Nephron (organoid): Measurements from ENCODE around the gene SYT12.

Experiments used
- H3K27ac Mint-ChIP-seq, 3 experiments: 2 replicates each; pipeline ENCODE4 v1.8.0; 2020; ENCODE audit warnings: mixed read lengths in 3 of 3, mild to moderate bottlenecking in 2 of 3, moderate library complexity in 1 of 3
- H3K27me3 Mint-ChIP-seq: 2 replicates; pipeline ENCODE4 v1.8.0; 2021; ENCODE audit warnings: low read depth, mild to moderate bottlenecking, moderate library complexity, mixed read lengths
- H3K36me3 Mint-ChIP-seq: 2 replicates; pipeline ENCODE4 v1.8.0; 2020; ENCODE audit warnings: low read depth, mixed read lengths
- H3K4me1 Mint-ChIP-seq: 2 replicates; pipeline ENCODE4 v1.8.0; 2020; ENCODE audit warnings: mixed read lengths
- H3K4me3 Mint-ChIP-seq, 3 experiments: 2 replicates each; pipeline ENCODE4 v1.8.0; 2020; ENCODE audit warnings: mild to moderate bottlenecking in 3 of 3, mixed read lengths in 3 of 3, moderate library complexity in 2 of 3
- H3K9me3 Mint-ChIP-seq: 2 replicates; pipeline ENCODE4 v1.8.0; 2020; ENCODE audit warnings: mixed read lengths
- TF ChIP-seq, protein P1 (sequence below), 3 experiments: fragments of 200-600 bp; sonication (generic); IDR thresholded peaks; one replicate each; pipeline ENCODE4 v1.5.0; 2021; ENCODE audit warnings: antibody characterized with exemption in 3 of 3; ENCODE audit not compliant: unreplicated experiment in 3 of 3

SYT12 gene

DNA sequence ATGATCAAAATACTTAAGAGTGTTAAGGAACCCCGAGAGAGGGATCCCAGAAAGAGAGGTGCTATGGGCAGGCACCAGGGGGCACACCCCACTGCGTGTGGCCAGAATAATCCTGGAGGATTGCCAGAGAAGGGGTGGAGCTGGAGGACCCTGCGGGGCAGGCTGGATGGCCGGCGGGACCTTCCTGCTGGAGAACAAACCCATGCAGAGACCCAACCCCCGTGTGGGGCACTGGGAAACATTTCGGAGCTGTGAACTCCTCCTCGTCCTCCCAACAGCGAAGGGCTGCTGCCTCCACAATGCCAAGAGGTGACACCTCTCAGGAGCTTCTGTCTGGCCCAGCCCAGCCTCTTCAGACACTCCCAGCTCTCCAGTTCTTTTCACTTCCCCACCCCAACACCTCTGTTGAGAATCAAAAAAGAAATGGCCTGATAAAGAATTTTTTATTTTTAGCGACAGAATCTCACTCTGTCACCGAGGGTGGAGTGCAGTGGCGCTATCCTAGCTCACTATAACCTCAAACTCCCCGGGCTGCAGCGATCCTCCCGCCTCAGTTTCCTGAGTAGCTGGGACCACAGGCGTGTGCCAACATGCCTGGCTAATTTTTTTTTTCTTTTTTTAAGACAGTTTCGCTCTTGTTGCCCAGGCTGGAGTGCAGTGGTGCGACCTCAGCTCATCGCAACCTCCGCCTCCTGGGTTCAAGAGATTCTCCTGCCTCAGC lies 59.3 kb downstream of the SYT12 start:
- Mint-ChIP-seq H3K27me3 (peaks cover 7% of the 10 kb centered on the region), H3K4me3 (no peak overlapping the region), H3K27ac (no peak overlapping the region), H3K9me3 (no peaks in the 10 kb centered on the region), H3K4me1 (peaks cover 10% of the 10 kb centered on the region), H3K36me3 (no peaks in the 10 kb centered on the region)
- TF ChIP-seq, protein P1, sequence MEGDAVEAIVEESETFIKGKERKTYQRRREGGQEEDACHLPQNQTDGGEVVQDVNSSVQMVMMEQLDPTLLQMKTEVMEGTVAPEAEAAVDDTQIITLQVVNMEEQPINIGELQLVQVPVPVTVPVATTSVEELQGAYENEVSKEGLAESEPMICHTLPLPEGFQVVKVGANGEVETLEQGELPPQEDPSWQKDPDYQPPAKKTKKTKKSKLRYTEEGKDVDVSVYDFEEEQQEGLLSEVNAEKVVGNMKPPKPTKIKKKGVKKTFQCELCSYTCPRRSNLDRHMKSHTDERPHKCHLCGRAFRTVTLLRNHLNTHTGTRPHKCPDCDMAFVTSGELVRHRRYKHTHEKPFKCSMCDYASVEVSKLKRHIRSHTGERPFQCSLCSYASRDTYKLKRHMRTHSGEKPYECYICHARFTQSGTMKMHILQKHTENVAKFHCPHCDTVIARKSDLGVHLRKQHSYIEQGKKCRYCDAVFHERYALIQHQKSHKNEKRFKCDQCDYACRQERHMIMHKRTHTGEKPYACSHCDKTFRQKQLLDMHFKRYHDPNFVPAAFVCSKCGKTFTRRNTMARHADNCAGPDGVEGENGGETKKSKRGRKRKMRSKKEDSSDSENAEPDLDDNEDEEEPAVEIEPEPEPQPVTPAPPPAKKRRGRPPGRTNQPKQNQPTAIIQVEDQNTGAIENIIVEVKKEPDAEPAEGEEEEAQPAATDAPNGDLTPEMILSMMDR (IDR thresholded peaks at IDR 0.05; ENCODE audit: unreplicated experiment in 3 of 3) = no peak

DNA sequence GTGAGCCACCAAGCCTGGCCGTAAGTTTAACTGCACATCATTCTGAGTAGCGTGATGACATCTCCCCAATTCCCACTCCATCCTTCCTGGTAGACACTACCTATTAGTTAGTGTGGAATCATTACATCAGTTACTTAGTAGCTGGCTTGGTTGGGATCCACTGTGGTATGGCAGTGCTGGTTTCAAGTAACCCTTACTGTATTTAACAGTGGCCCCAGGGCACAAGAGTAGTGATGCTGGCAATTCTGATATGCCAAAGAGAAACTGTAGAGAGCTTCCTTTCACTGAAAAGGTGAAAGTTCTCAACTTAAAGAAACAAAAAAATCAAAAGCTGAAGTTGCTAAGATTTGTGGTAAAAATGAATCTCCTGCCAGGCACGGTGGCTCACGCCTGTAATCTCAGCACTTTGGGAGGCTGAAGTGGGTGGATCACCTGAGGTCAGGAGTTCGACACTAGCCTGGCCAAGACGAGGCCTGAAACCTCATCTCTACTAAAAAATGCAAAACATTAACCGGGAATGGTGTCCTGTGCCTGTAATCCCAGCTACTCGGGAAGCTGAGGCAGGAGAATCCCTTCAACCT lies 60.9 kb downstream of the SYT12 start:
- H3K4me1 Mint-ChIP-seq = peaks cover 10% of the 10 kb centered on the region
- TF ChIP-seq, protein P1 (IDR thresholded peaks at IDR 0.05; ENCODE audit: unreplicated experiment in 3 of 3) = no peak
- H3K36me3 Mint-ChIP-seq = no peaks in the 10 kb centered on the region
- no peak overlapping the region for H3K27ac Mint-ChIP-seq
- no peak overlapping the region for H3K4me3 Mint-ChIP-seq
- no peaks in the 10 kb centered on the region for H3K9me3 Mint-ChIP-seq
- peaks cover 7% of the 10 kb centered on the region for H3K27me3 Mint-ChIP-seq

DNA sequence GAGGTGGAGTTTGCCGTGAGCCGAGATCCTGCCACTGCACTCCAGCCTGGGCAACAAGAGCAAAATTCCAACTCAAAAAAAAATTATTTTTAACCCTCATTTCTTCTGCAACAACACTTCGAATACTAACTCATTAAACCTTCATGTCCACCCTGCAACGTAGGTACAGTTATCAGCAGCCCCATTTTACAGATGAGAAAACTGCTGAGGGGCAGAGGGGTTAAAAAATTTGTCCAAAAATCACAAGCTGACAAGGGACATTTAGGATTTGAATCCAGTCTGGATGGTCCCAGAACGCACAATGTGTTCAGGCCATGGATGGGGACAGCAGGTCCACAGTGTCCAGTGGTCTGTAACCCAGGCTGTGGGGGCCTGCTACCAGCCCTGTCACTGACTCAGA lies 62.7 kb downstream of the SYT12 start:
- peaks cover 5% of the 10 kb centered on the region for H3K4me1 Mint-ChIP-seq
- no peaks in the 10 kb centered on the region for H3K9me3 Mint-ChIP-seq
- H3K27me3 Mint-ChIP-seq = peaks cover 7% of the 10 kb centered on the region
- H3K36me3 Mint-ChIP-seq = no peaks in the 10 kb centered on the region
- H3K4me3 Mint-ChIP-seq = no peak overlapping the region
- H3K27ac Mint-ChIP-seq = no peak overlapping the region
- TF ChIP-seq, protein P1 (IDR thresholded peaks at IDR 0.05; ENCODE audit: unreplicated experiment in 3 of 3) = no peak

DNA sequence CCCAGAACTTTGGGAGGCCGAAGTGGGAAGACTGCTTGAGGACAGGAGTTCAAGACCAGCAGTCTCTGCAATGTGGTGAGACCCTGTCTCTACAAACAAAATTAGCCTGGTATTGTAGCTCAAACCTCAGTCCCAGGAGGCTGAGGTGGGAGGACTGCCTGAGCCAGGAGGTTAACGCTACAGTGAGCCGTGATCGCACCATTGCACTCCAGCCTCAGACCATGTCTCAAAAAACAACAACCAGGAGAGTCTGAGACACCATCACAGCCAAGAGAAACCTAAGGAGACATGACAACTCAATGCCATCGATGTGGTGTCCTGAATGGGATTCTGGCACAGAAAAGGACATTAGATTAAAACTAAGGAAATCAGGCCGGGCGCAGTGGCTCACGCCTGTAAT lies 67.8 kb downstream of the SYT12 start:
- H3K27me3 Mint-ChIP-seq = no peaks in the 10 kb centered on the region
- no peak overlapping the region for H3K27ac Mint-ChIP-seq
- no peaks in the 10 kb centered on the region for H3K9me3 Mint-ChIP-seq
- no peaks in the 10 kb centered on the region for H3K4me1 Mint-ChIP-seq
- no peaks in the 10 kb centered on the region for H3K36me3 Mint-ChIP-seq
- no peak overlapping the region for H3K4me3 Mint-ChIP-seq
- TF ChIP-seq, protein P1 (IDR thresholded peaks at IDR 0.05; ENCODE audit: unreplicated experiment in 3 of 3) = no peak

DNA sequence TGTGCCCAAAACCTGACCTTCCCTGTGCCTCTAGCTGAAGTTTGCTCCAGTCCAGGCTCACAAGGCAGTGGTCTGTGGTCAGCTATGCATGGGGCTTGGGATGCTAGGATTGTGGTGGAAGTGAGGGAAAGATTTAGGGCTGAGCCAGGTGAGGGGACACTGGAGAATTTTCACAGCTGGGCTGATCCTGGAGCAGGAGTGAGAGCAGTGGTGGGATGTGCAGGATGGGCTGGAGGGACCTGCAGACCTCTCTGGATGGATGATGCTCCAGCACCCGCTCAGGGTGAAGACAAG lies 72.2 kb downstream of the SYT12 start:
- no peaks in the 10 kb centered on the region for H3K27me3 Mint-ChIP-seq
- TF ChIP-seq, protein P1 (IDR thresholded peaks at IDR 0.05; ENCODE audit: unreplicated experiment in 3 of 3) = no peak
- no peak overlapping the region for H3K4me3 Mint-ChIP-seq

More for the DNA sequence above, 72.2 kb downstream of the SYT12 start:
- Mint-ChIP-seq H3K27ac (no peak overlapping the region), H3K36me3 (no peaks in the 10 kb centered on the region), H3K9me3 (no peaks in the 10 kb centered on the region), H3K4me1 (peaks cover 10% of the 10 kb centered on the region)
